HEK293T (cell line): Measurements from ENCODE around the gene SLC29A1.

ENCODE experiments used
- BHLHE40 ChIP-seq: fragments of 450-650 bp; IDR thresholded peaks from 2 replicates; pipeline ENCODE4 v1.6.1; 2016; ENCODE audit warnings: mild to moderate bottlenecking, moderate library complexity, borderline replicate concordance
- ELF4 ChIP-seq: fragments of 450-650 bp; IDR thresholded peaks from 2 replicates; pipeline ENCODE4 v1.6.1; 2017; ENCODE audit warnings: antibody characterized with exemption
- FOXA1 ChIP-seq: fragments of 450-650 bp; IDR thresholded peaks from 2 replicates; pipeline ENCODE4 v1.6.1; 2016; ENCODE audit warnings: mild to moderate bottlenecking
- FOXK2 ChIP-seq: fragments of 450-650 bp; IDR thresholded peaks from 2 replicates; pipeline ENCODE4 v1.6.1; 2016; ENCODE audit warnings: mild to moderate bottlenecking
- TF ChIP-seq, protein P1 (sequence below): fragments of 450-650 bp; IDR thresholded peaks from 2 replicates; pipeline ENCODE4 v1.6.1; 2016

DNA sequence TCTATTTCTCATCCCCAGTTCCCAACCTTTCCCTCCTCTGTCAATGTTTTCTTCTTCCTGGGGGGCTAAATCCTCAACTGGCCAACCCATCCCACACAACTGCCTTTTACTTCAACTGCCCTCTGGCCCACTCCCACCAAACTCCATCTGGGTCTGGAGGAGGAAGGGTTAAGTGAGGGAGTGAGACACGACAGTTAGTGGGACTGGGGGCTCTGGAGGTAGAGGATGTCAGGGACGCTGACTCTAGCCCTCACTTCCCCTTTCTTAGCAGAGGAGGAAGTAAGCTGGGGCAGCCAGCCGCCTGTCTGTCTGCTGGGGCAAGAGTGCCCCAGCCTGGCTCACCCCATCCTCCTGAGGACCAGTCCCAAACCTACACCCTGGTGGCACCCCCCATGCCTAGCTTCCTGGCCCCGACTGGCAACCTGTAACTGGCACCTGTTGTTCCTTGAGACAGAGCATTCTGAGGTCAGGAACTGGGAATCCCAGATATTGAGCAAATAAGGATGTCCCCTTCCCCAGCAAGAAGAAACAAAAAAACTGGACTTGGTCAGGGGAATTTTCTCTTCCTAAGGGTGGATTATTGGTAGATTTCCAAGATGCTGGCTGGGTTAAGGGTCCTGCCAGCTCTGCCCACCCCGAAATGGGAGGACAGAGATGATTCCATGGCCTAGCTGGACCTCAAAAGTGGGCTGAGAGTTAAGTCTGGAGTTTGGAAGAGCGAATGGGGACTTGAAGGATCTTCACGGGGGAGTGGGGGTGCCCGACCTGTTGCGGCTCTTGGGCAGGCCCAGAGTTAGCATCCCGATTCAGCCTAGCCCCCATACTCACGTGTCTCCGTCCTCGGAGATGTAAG is 41.0 kb downstream of the SLC29A1 start:
- TF ChIP-seq, protein P1, sequence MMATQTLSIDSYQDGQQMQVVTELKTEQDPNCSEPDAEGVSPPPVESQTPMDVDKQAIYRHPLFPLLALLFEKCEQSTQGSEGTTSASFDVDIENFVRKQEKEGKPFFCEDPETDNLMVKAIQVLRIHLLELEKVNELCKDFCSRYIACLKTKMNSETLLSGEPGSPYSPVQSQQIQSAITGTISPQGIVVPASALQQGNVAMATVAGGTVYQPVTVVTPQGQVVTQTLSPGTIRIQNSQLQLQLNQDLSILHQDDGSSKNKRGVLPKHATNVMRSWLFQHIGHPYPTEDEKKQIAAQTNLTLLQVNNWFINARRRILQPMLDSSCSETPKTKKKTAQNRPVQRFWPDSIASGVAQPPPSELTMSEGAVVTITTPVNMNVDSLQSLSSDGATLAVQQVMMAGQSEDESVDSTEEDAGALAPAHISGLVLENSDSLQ = no peak
- TF ChIP-seq ELF4 (no peak), FOXK2 (no peak), FOXA1 (no peak), BHLHE40 (no peak)
